Measurements from ENCODE around the gene NDC80.

Gene NDC80

DNA sequence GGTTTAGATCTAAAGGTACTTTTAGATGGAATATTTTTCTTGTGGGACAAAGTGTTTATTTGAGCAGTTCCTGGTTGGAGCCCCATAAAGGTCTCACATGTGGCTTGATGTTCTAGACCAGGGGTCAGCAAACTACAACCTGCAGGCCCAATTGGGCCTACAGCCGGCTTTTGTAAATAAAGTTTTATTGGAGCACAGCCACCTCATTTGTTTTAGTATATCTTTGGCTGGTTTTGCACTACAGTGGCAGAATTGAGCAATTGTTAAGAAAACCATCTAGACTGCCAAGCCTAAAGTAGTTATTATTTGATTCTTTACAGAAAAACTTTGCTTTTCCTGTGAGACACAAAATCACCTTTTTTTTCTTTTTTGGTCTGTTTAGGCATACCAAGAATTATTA, 41.6 kb downstream of the NDC80 start:
- no peaks in the 10 kb centered on the region for H3K27me3 ChIP-seq (ENCODE audit: insufficient read depth, poor library complexity, severe bottlenecking)
- TF ChIP-seq, protein P1, sequence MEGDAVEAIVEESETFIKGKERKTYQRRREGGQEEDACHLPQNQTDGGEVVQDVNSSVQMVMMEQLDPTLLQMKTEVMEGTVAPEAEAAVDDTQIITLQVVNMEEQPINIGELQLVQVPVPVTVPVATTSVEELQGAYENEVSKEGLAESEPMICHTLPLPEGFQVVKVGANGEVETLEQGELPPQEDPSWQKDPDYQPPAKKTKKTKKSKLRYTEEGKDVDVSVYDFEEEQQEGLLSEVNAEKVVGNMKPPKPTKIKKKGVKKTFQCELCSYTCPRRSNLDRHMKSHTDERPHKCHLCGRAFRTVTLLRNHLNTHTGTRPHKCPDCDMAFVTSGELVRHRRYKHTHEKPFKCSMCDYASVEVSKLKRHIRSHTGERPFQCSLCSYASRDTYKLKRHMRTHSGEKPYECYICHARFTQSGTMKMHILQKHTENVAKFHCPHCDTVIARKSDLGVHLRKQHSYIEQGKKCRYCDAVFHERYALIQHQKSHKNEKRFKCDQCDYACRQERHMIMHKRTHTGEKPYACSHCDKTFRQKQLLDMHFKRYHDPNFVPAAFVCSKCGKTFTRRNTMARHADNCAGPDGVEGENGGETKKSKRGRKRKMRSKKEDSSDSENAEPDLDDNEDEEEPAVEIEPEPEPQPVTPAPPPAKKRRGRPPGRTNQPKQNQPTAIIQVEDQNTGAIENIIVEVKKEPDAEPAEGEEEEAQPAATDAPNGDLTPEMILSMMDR (IDR thresholded peaks at IDR 0.05; ENCODE audit: insufficient read depth, low read length) = no peak
- TF ChIP-seq POLR2AphosphoS5 (IDR thresholded peaks at IDR 0.05; ENCODE audit: low read depth) (no peak), SPI1 (IDR thresholded peaks at IDR 0.05; ENCODE audit: borderline replicate concordance, low read depth) (no peak), GABPA (IDR thresholded peaks at IDR 0.05; ENCODE audit: low read depth) (no peak)
- TF ChIP-seq, protein P2, sequence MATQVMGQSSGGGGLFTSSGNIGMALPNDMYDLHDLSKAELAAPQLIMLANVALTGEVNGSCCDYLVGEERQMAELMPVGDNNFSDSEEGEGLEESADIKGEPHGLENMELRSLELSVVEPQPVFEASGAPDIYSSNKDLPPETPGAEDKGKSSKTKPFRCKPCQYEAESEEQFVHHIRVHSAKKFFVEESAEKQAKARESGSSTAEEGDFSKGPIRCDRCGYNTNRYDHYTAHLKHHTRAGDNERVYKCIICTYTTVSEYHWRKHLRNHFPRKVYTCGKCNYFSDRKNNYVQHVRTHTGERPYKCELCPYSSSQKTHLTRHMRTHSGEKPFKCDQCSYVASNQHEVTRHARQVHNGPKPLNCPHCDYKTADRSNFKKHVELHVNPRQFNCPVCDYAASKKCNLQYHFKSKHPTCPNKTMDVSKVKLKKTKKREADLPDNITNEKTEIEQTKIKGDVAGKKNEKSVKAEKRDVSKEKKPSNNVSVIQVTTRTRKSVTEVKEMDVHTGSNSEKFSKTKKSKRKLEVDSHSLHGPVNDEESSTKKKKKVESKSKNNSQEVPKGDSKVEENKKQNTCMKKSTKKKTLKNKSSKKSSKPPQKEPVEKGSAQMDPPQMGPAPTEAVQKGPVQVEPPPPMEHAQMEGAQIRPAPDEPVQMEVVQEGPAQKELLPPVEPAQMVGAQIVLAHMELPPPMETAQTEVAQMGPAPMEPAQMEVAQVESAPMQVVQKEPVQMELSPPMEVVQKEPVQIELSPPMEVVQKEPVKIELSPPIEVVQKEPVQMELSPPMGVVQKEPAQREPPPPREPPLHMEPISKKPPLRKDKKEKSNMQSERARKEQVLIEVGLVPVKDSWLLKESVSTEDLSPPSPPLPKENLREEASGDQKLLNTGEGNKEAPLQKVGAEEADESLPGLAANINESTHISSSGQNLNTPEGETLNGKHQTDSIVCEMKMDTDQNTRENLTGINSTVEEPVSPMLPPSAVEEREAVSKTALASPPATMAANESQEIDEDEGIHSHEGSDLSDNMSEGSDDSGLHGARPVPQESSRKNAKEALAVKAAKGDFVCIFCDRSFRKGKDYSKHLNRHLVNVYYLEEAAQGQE (IDR thresholded peaks at IDR 0.05; ENCODE audit: insufficient replicate concordance, low read depth) = no peak
- H3K4me3 ChIP-seq (replicated peaks; ENCODE audit: insufficient read depth, low read length) = no peak overlapping the region
- H3K27ac ChIP-seq (replicated peaks) = no peak overlapping the region
- no peak for DNase-seq (ENCODE audit: low read depth in 1 of 2, low spot score in 1 of 2)

DNA sequence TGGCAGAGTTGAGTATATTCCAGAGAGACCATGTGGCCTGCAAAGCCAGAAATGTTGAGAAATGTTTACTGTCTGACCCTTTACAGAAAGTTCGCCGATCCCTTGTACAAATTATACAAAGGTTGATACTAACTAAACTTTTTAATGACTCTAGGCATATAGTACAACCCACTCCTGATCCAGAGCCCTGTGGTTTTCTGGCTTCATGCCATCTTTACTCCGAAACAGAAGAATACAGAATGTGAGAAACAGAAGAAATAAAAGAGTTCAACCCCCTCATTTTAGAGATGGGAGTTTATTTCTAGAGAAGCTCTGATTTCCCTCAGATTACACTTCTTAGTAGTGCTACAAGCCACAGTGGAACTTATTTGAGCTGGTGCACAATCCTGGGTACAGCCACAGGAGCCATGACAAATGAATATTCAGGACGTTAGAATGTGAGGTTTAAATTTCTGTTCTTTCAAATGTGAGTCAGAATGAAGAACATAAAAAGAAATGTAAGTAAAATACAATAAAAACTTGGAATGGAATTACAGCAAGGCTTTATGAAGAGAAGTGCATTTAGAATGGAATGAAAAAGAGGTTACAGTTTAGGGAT, 46.1 kb downstream of the NDC80 start:
- no peak overlapping the region for H3K4me3 ChIP-seq (replicated peaks; ENCODE audit: insufficient read depth, low read length)
- H3K27me3 ChIP-seq (ENCODE audit: insufficient read depth, poor library complexity, severe bottlenecking) = no peaks in the 10 kb centered on the region
- H3K27ac ChIP-seq (replicated peaks) = no peak overlapping the region
- DNase-seq (ENCODE audit: low read depth in 1 of 2, low spot score in 1 of 2) = no peak
- TF ChIP-seq SPI1 (IDR thresholded peaks at IDR 0.05; ENCODE audit: borderline replicate concordance, low read depth) (no peak), GABPA (IDR thresholded peaks at IDR 0.05; ENCODE audit: low read depth) (no peak), POLR2AphosphoS5 (IDR thresholded peaks at IDR 0.05; ENCODE audit: low read depth) (no peak)
- TF ChIP-seq, protein P1 (IDR thresholded peaks at IDR 0.05; ENCODE audit: insufficient read depth, low read length) = no peak
- TF ChIP-seq, protein P2 (IDR thresholded peaks at IDR 0.05; ENCODE audit: insufficient replicate concordance, low read depth) = no peak

DNA sequence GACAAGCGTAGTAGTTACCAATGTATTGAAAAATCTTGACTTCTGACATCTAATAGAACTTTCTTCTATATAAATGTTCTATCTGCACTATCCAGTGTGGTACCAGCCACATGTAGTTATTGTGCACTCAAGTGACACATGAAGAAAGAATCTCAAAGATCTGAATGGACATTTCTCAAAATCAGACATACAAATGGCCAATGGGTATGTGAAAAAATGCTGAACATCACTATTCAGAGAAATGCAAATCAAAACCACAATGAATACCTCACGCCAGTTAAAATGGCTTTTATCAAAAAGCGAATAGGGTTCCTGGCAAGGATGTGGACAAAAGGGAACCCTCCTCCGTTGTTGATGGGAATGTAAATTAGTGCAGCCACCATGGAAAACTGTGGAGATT, 46.7 kb downstream of the NDC80 start:
- no peak overlapping the region for H3K27ac ChIP-seq (replicated peaks)
- TF ChIP-seq, protein P1 (IDR thresholded peaks at IDR 0.05; ENCODE audit: insufficient read depth, low read length) = no peak
- DNase-seq (ENCODE audit: low read depth in 1 of 2, low spot score in 1 of 2) = no peak
- H3K4me3 ChIP-seq (replicated peaks; ENCODE audit: insufficient read depth, low read length) = no peak overlapping the region
- H3K27me3 ChIP-seq (ENCODE audit: insufficient read depth, poor library complexity, severe bottlenecking) = no peaks in the 10 kb centered on the region

DNA sequence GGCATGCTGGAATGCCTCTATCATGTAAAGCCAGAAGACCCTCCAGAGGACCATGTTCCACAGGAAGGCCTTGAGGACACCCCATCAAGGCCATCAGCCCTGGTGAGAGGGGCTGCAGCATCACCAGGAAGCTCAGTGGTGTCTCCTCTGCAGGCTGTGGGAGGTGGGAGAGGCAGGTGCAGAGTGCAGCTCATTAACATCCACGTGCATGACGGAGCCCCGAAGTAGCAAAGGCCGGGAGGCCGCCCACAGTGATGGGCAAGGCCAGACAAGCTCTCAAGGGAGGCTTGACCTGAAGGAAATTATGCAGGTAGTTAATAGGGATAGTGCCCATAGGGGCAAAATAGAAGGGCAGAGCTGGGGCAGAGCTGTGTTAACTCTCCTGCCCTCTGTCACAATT, 53.9 kb downstream of the NDC80 start:
- TF ChIP-seq POLR2AphosphoS5 (IDR thresholded peaks at IDR 0.05; ENCODE audit: low read depth) (no peak), SPI1 (IDR thresholded peaks at IDR 0.05; ENCODE audit: borderline replicate concordance, low read depth) (no peak), GABPA (IDR thresholded peaks at IDR 0.05; ENCODE audit: low read depth) (no peak)
- TF ChIP-seq, protein P2 (IDR thresholded peaks at IDR 0.05; ENCODE audit: insufficient replicate concordance, low read depth) = no peak
- TF ChIP-seq, protein P1 (IDR thresholded peaks at IDR 0.05; ENCODE audit: insufficient read depth, low read length) = no peak
- H3K4me3 ChIP-seq (replicated peaks; ENCODE audit: insufficient read depth, low read length) = no peak overlapping the region

More for the DNA sequence above, 53.9 kb downstream of the NDC80 start:
- no peaks in the 10 kb centered on the region for H3K27me3 ChIP-seq (ENCODE audit: insufficient read depth, poor library complexity, severe bottlenecking)
- no peak overlapping the region for H3K27ac ChIP-seq (replicated peaks)
- DNase-seq (ENCODE audit: low read depth in 1 of 2, low spot score in 1 of 2) = no peak
